Endothelial cell of umbilical vein (primary cell): Measurements from ENCODE around the gene CD109. TPM values are rescaled to one million over a fixed set of nuclear protein-coding genes. Genes with fewer than 3 reads are reported as not detected.
A peak's percentile ranks its signal among the peaks of the same experiment; 100 is the strongest.
"Not testable (repeated sequence)": the region's sequence is repeated elsewhere in the genome, so short reads cannot be mapped to it uniquely, and the experiment has no call there.

ENCODE experiments used
- BruUV-seq: library from RNA; stranded (reverse); fragments of 400-500 nt; replicated peaks from 2 replicates; lab custom pipeline; 2021; lab: Mats Ljungman, UMichigan
- CTCF ChIA-PET: fragments of 300-600, 350-600 bp; sonication (Branson Sonifier 250); formaldehyde crosslinking; loops from one replicate; lab custom pipeline; 2021; ENCODE audit warnings: antibody characterized with exemption, inconsistent platforms; lab: Charles Lee
- POLR2A ChIA-PET: fragments of 300-600, 350-600 bp; sonication (Branson Sonifier 250); formaldehyde crosslinking; loops from one replicate; lab custom pipeline; 2021; ENCODE audit warnings: antibody characterized with exemption, inconsistent platforms; lab: Charles Lee
- DNase-seq: peaks from one replicate; pipeline ENCODE4 v3.0.0-alpha.2; 2011; ENCODE audit warnings: low read depth, low spot score
- FAIRE-seq: peaks from 2 replicates; lab custom pipeline; 2011; peaks lifted over from hg19 to GRCh38; lab: Jason Lieb, UNC
- H2AFZ ChIP-seq: 2 replicates; pipeline ENCODE4 v1.6.0; 2012; ENCODE audit warnings: low read depth, low read length, control low read depth, inconsistent platforms
- H3K27ac ChIP-seq: 2 replicates; pipeline ENCODE4 v1.5.1; 2011; ENCODE audit warnings: low read depth, mild to moderate bottlenecking, control low read depth, low read length, moderate library complexity; ENCODE audit not compliant: insufficient read depth
- H3K27me3 ChIP-seq, 2 experiments: 2 replicates each; pipeline versions ENCODE4 v1.6.0 to v1.6.1; 2011; ENCODE audit warnings: low read length in 2 of 2, mixed read lengths in 1 of 2; ENCODE audit not compliant: control insufficient read depth in 2 of 2, insufficient read depth in 2 of 2
- H3K36me3 ChIP-seq, 2 experiments: 2 replicates in 1 of 2; 3 replicates in 1 of 2; pipeline ENCODE4 v1.5.1; 2011; ENCODE audit warnings: low read length in 2 of 2, mild to moderate bottlenecking in 1 of 2, moderate library complexity in 1 of 2; ENCODE audit not compliant: control insufficient read depth in 2 of 2, insufficient read depth in 2 of 2; ENCODE audit errors: extremely low read depth in 1 of 2
- H3K4me1 ChIP-seq: 3 replicates; pipeline ENCODE4 v1.5.1; 2011; ENCODE audit warnings: mild to moderate bottlenecking, low read length; ENCODE audit not compliant: control insufficient read depth, insufficient read depth; ENCODE audit errors: extremely low read depth
- H3K4me2 ChIP-seq: 2 replicates; pipeline ENCODE4 v1.6.1; 2011; ENCODE audit warnings: low read length, control low read depth, mixed read lengths; ENCODE audit not compliant: insufficient read depth
- H3K4me3 ChIP-seq, 3 experiments: fragments of 200-600 bp in 1 of 3; sonication (generic), shearing (Covaris generic) in 1 of 3; replicated peaks in 1 of 3; 2 replicates each; pipeline ENCODE4 v1.5.1; 2011 to 2016; ENCODE audit warnings: control low read depth in 3 of 3, low read length in 3 of 3, mild to moderate bottlenecking in 2 of 3, inconsistent platforms in 1 of 3, low read depth in 1 of 3, moderate library complexity in 1 of 3; ENCODE audit not compliant: insufficient read depth in 1 of 3
- H3K79me2 ChIP-seq: 2 replicates; pipeline ENCODE4 v1.6.0; 2012; ENCODE audit warnings: low read length, inconsistent platforms; ENCODE audit not compliant: control insufficient read depth, insufficient read depth
- H3K9ac ChIP-seq: replicated peaks from 2 replicates; pipeline ENCODE3; 2011; ENCODE audit warnings: low read length, control low read depth; ENCODE audit not compliant: insufficient read depth; ENCODE audit errors: extremely low read depth
- H3K9me1 ChIP-seq: replicated peaks from 3 replicates; pipeline ENCODE4 v1.6.0; 2011; ENCODE audit warnings: mild to moderate bottlenecking, low read length; ENCODE audit not compliant: control insufficient read depth, insufficient read depth; ENCODE audit errors: extremely low read depth
- H3K9me3 ChIP-seq: replicated peaks from 2 replicates; pipeline ENCODE4 v1.5.1; 2012; ENCODE audit warnings: low read length, inconsistent platforms; ENCODE audit not compliant: control insufficient read depth, insufficient read depth
- H4K20me1 ChIP-seq: replicated peaks from 2 replicates; pipeline ENCODE3; 2011; ENCODE audit warnings: mild to moderate bottlenecking, low read length; ENCODE audit not compliant: control insufficient read depth, insufficient read depth; ENCODE audit errors: extremely low read depth
- CTCF ChIP-seq, 2 donors: IDR thresholded peaks; 1 replicate in 1 of 2; 2 replicates in 1 of 2; pipeline ENCODE4 v1.5.1; 2011; ENCODE audit warnings: low read length in 2 of 2, mild to moderate bottlenecking in 2 of 2, moderate library complexity in 2 of 2, control low read depth in 1 of 2, inconsistent platforms in 1 of 2, low read depth in 1 of 2; ENCODE audit not compliant: insufficient read depth in 1 of 2; ENCODE audit errors: extremely low read depth in 1 of 2
- FOS ChIP-seq: IDR thresholded peaks from 2 replicates; pipeline ENCODE4 v1.6.1; 2011; ENCODE audit warnings: mild to moderate bottlenecking, low read length, moderate library complexity, borderline replicate concordance; ENCODE audit not compliant: insufficient read depth
- GATA2 ChIP-seq: IDR thresholded peaks from 2 replicates; pipeline ENCODE4 v1.7.0; 2011; ENCODE audit warnings: low read depth, mild to moderate bottlenecking, moderate library complexity, mixed read lengths, low read length; ENCODE audit not compliant: insufficient read length, insufficient read depth
- JUN ChIP-seq: IDR thresholded peaks from 2 replicates; pipeline ENCODE4 v1.6.1; 2011; ENCODE audit warnings: borderline replicate concordance, low read depth; ENCODE audit not compliant: insufficient read length, insufficient read depth
- MYC ChIP-seq: IDR thresholded peaks from one replicate; pipeline ENCODE4 v1.6.1; 2011; ENCODE audit warnings: mild to moderate bottlenecking, low read depth, low read length
- POLR2A ChIP-seq: IDR thresholded peaks from 2 replicates; pipeline ENCODE4 v1.6.1; 2012; ENCODE audit warnings: low read depth, mild to moderate bottlenecking, control low read depth, low read length
- POLR2AphosphoS5 ChIP-seq: IDR thresholded peaks from 2 replicates; pipeline ENCODE4 v1.6.1; 2012; ENCODE audit warnings: low read depth, mild to moderate bottlenecking, control low read depth, low read length, moderate library complexity; ENCODE audit not compliant: insufficient read depth
- dilution Hi-C: fragments of 300-500 bp; cut with MboI; formaldehyde crosslinking; loops from one replicate; pipeline ENCODE4 v1.15.0; 2019; ENCODE audit warnings: low sequenced_read_pairs; ENCODE audit not compliant: extremely low pct_ligation_motif_present
- intact Hi-C: fragments of 100-400 bp; cut with micrococcal nuclease; formaldehyde crosslinking; loops from one replicate; pipeline ENCODE4 v1.10.0; 2022
- polyA plus RNA-seq, 4 experiments: library from polyadenylated mRNA; depleted of rRNA in 3 of 4; stranded (reverse) in 3 of 4; unstranded in 1 of 4; fragments of >200 nt; gene quantifications; 2 replicates each; pipeline versions ENCODE4 v1.2.1 to v1.2.3, GENCODE V29; 2011 to 2012; ENCODE audit warnings: missing spikeins in 1 of 4
- total RNA-seq: library from RNA; stranded (reverse); gene quantifications from 2 replicates; pipeline ENCODE4 v1.2.3, GENCODE V29; 2021

Gene CD109
- total and polyA plus RNA-seq, 2 donors (not counting 3 experiments of a cell fraction or from before 2014, with no cell fraction given) = 33.9 to 107 TPM

GRCh38 chr6:73713426-73714147 lies 17.6 kb downstream of the CD109 start:
- Histone ChIP-seq H4K20me1 (no peaks in the 10 kb centered on the region), H3K79me2 (no peaks in the 10 kb centered on the region), H3K27ac (peak overlapping the region; percentile 95), H3K9me1 (no peaks in the 10 kb centered on the region), H3K27me3 (no peaks in the 10 kb centered on the region), H3K36me3 (no peaks in the 10 kb centered on the region), H3K4me1 (peaks cover 35% of the 10 kb centered on the region), H2AFZ (peak overlapping the region; percentile 67), H3K4me3 (peak overlapping the region in 1 of 3 experiments; percentile 30), H3K9ac (peak overlapping the region; percentile 67), H3K9me3 (no peaks in the 10 kb centered on the region), H3K4me2 (peak overlapping the region; percentile 82)
- intact Hi-C loops (loop anchor here (1.0 kb wide), 4 partner anchors 9 to 38 kb away; no protein-coding TSS in a partner anchor), dilution Hi-C loops (no loop called here)
- TSS peak; percentile 90 for BruUV-seq
- ChIA-PET CTCF (interaction anchor here (0.9 to 2.2 kb wide), 10 partner anchors 9 to 1495 kb away, joined by 3 to 13 read pairs (median 8); partner anchors contain the start of gene SLC17A5), POLR2A (interaction anchor here (0.9 to 1.6 kb wide), 4 partner anchors 8 to 133 kb away, joined by 3 to 7 read pairs (median 4); no protein-coding TSS in a partner anchor)
- peak; percentile 66 for FAIRE-seq
- TF ChIP-seq FOS (peak; percentile 49), POLR2A (peak; percentile 60), JUN (peak; percentile 89), POLR2AphosphoS5 (peak; percentile 82), GATA2 (peak; percentile 75), MYC (no peak), CTCF (IDR thresholded peaks at IDR 0.05; ENCODE audit: extremely low read depth in 1 of 2, insufficient read depth in 1 of 2, low read depth in 1 of 2, low read length in 2 of 2) (no peak)
- DNase-seq = peak; percentile 98

GRCh38 chr6:73715111-73715508 lies 19.1 kb downstream of the CD109 start:
- Histone ChIP-seq H3K27ac (peak overlapping the region; percentile 95), H3K4me1 (peaks cover 35% of the 10 kb centered on the region)
- BruUV-seq, dilution Hi-C loops, H3K9me3 ChIP-seq, H3K79me2 ChIP-seq, intact Hi-C loops, FAIRE-seq, POLR2A ChIA-PET, DNase-seq, H4K20me1 ChIP-seq, H3K27me3 ChIP-seq, H3K36me3 ChIP-seq, H3K9me1 ChIP-seq, H3K9ac ChIP-seq, H2AFZ ChIP-seq, H3K4me2 ChIP-seq, H3K4me3 ChIP-seq: not testable (repeated sequence)
- CTCF ChIA-PET = interaction anchor here (1.5 kb wide), 1 partner anchor 39 kb away, joined by 13 read pairs; no protein-coding TSS in a partner anchor
